Spinal cord (tissue), 10 donors: ENCODE data around the gene RPL28. TPM values are rescaled to one million over a fixed set of nuclear protein-coding genes. Genes with fewer than 3 reads are reported as not detected.
A peak's percentile ranks its signal among the peaks of the same experiment; 100 is the strongest.

Experiments
- DNase-seq, 6 donors: peaks; one replicate each; pipeline versions ENCODE4 v3.0.0 to v3.0.0-alpha.2; 2013 to 2015; ENCODE audit warnings: low spot score in 6 of 6, low read depth in 4 of 6
- H3K27ac ChIP-seq: one replicate; pipeline ENCODE4 v1.5.1; 2013; ENCODE audit warnings: low read depth, low read length, control low read depth
- H3K27me3 ChIP-seq: one replicate; pipeline ENCODE4 v1.6.1; 2013; ENCODE audit warnings: low read length; ENCODE audit not compliant: control insufficient read depth, insufficient read depth
- H3K36me3 ChIP-seq: one replicate; pipeline ENCODE4 v1.6.1; 2013; ENCODE audit warnings: low read length; ENCODE audit not compliant: control insufficient read depth, insufficient read depth
- H3K4me1 ChIP-seq: one replicate; pipeline ENCODE4 v1.6.1; 2013; ENCODE audit warnings: low read length; ENCODE audit not compliant: control insufficient read depth, insufficient read depth
- H3K4me3 ChIP-seq: one replicate; pipeline ENCODE4 v1.5.1; 2013; ENCODE audit warnings: low read depth, low read length, control low read depth
- H3K9me3 ChIP-seq: one replicate; pipeline ENCODE4 v1.6.1; 2013; ENCODE audit warnings: low read length; ENCODE audit not compliant: control insufficient read depth, insufficient read depth
- WGBS: methylation state at CpG from one replicate; pipeline ENCODE4 v1.1.5; 2013; ENCODE audit warnings: missing lambda C conversion rate; ENCODE audit not compliant: insufficient coverage; 5-methylcytosine and 5-hydroxymethylcytosine counted together
- long read RNA-seq, 4 donors: transcript quantifications; one replicate each; lab custom pipeline, GENCODE V29; 2026
- polyA plus RNA-seq, 2 donors: library from polyadenylated mRNA; unstranded; fragments of 120-200 nt; gene quantifications; one replicate each; pipeline ENCODE4 v1.2.1, GENCODE V29; 2013; ENCODE audit not compliant: insufficient read length in 2 of 2
- total RNA-seq, 2 donors: library from RNA; depleted of rRNA in 1 of 2; stranded (reverse); fragments of 120-200 nt in 1 of 2; fragments of >200 nt in 1 of 2; gene quantifications; one replicate each; pipeline versions ENCODE4 v1.2.3 to v1.2.4, GENCODE V29; 2013 to 2014
- donor health status: healthy.

The RPL28 gene
- 100 to 1,000 TPM; 135 to 417 TPM for total RNA-seq
- 1,000 to 10,000 TPM; 1,153 to 1,205 TPM for polyA plus RNA-seq
- long read RNA-seq, donor 1, full-length matches to known transcripts = 694 of 804 reads
- long read RNA-seq, donor 1, partial matches to known transcripts = 80 of 804 reads
- long read RNA-seq, donor 1, other reads (novel, unspliced or antisense) = 30 of 804 reads
- long read RNA-seq, donor 2, full-length matches to known transcripts = 305 of 338 reads
- long read RNA-seq, donor 2, partial matches to known transcripts = 24 of 338 reads
- long read RNA-seq, donor 2, other reads (novel, unspliced or antisense) = 9 of 338 reads
- long read RNA-seq, donor 3, full-length matches to known transcripts = 376 of 421 reads
- long read RNA-seq, donor 3, partial matches to known transcripts = 31 of 421 reads
- long read RNA-seq, donor 3, other reads (novel, unspliced or antisense) = 14 of 421 reads
- long read RNA-seq, donor 4, full-length matches to known transcripts = 1,100 of 1,268 reads
- long read RNA-seq, donor 4, partial matches to known transcripts = 130 of 1,268 reads
- long read RNA-seq, donor 4, other reads (novel, unspliced or antisense) = 38 of 1,268 reads

DNA sequence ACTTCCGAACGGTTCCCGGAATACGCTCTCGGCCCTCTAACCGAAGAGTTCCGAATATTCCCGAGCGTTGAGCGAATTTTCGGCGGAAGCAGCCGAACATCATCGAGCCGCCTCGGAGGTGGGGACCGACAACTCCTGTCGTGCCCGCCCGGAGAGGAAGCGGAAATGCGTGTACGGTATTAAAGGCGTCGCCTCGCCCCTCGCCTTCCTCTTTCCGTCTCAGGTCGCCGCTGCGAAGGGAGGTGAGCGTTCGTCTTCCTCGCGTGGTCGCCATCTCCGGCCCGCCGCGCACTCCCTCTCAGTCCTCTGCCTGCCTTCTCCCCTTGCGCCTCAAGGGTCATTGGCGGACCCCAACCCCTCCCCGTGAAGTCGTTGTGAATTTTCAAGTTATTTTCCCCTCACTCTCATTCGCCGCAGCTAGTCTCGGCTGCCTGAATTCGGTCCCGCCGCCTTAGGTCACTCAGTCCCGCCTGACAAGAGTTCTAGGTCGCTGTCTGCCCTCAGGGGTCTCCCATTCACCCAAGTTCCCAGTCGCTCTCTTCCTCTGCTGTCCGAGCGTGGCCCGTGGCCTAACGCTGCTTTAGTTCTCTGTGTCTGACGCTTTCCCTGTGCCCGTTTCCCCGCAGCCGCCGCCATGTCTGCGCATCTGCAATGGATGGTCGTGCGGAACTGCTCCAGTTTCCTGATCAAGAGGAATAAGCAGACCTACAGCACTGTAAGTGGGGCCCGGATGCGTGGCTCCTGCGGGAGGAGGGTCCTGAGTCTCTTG, at the start of gene RPL28:
Gene RPL28, plus strand, starts transcription at position 209 of the 769 bp plus-strand sequence. Its CDS starts 426 bp downstream, at position 635.
- Histone ChIP-seq H3K9me3 (no peaks in the 10 kb centered on the region), H3K27ac (peak within 1 kb of the TSS; percentile 94), H3K4me3 (peak within 1 kb of the TSS; percentile 96), H3K36me3 (peaks cover 44% of the 10 kb centered on the region), H3K27me3 (no peaks in the 10 kb centered on the region), H3K4me1 (peaks cover 59% of the 10 kb centered on the region)
- 0% methylated on average over 68 of the region's 68 CpGs for WGBS
- peak; percentile 99 to 100 (median 100) for DNase-seq

GRCh38 chr19:55336101-55336500, 49.6 kb upstream of the RPL28 start:
- no peak for DNase-seq
- WGBS = no CpG with 5 or more reads among the region's 7 CpGs
- Histone ChIP-seq H3K4me1 (peaks cover 23% of the 10 kb centered on the region), H3K4me3 (no peak overlapping the region), H3K27me3 (no peaks in the 10 kb centered on the region), H3K9me3 (no peaks in the 10 kb centered on the region), H3K36me3 (no peaks in the 10 kb centered on the region), H3K27ac (no peak overlapping the region)

GRCh38 chr19:55339105-55339888, 46.4 kb upstream of the RPL28 start, which contains the start of gene KMT5C:
TSS of gene KMT5C (plus strand) at chr19:55339876. CDS start at chr19:55341937, 2,061 bp downstream.
- peak within 1 kb of the TSS; percentile 97 for H3K27ac ChIP-seq
- peaks cover 28% of the 10 kb centered on the region for H3K36me3 ChIP-seq
- H3K4me3 ChIP-seq = peak within 1 kb of the TSS; percentile 68
- peaks cover 47% of the 10 kb centered on the region for H3K4me1 ChIP-seq
- peak; percentile 100 for DNase-seq
- H3K9me3 ChIP-seq = no peaks in the 10 kb centered on the region
- no peaks in the 10 kb centered on the region for H3K27me3 ChIP-seq
- WGBS = under 1% methylated on average over 58 of the region's 63 CpGs

GRCh38 chr19:55339889-55340783, 45.6 kb upstream of the RPL28 start:
- Histone ChIP-seq H3K27me3 (no peaks in the 10 kb centered on the region), H3K9me3 (no peaks in the 10 kb centered on the region), H3K4me1 (peaks cover 55% of the 10 kb centered on the region), H3K4me3 (peak overlapping the region; percentile 68), H3K27ac (peak overlapping the region; percentile 86), H3K36me3 (peaks cover 36% of the 10 kb centered on the region)
- no peak for DNase-seq
- WGBS = under 1% methylated on average over 33 of the region's 44 CpGs

- H3K4me3 ChIP-seq = peak overlapping the region; percentile 68
- peak in 2 of 6 donors; percentile 56 to 73 for DNase-seq
- H3K9me3 ChIP-seq = no peaks in the 10 kb centered on the region
- H3K27me3 ChIP-seq = no peaks in the 10 kb centered on the region
- H3K36me3 ChIP-seq = peaks cover 42% of the 10 kb centered on the region
- H3K27ac ChIP-seq = peak overlapping the region; percentile 86
- peaks cover 61% of the 10 kb centered on the region for H3K4me1 ChIP-seq
- WGBS = 0% methylated on average over 11 of the region's 24 CpGs
These were observed 45.0 kb upstream of the RPL28 start for GRCh38 chr19:55340784-55341147.

- peak in 2 of 6 donors; percentile 82 to 84 for DNase-seq
- no peaks in the 10 kb centered on the region for H3K9me3 ChIP-seq
- H3K4me1 ChIP-seq = peaks cover 63% of the 10 kb centered on the region
- H3K27ac ChIP-seq = peak overlapping the region; percentile 86
- peaks cover 46% of the 10 kb centered on the region for H3K36me3 ChIP-seq
- H3K27me3 ChIP-seq = no peaks in the 10 kb centered on the region
- WGBS = 0% methylated on average over 1 of the region's 15 CpGs
- H3K4me3 ChIP-seq = peak overlapping the region; percentile 68
These were observed 44.6 kb upstream of the RPL28 start for GRCh38 chr19:55341171-55341588.

DNA sequence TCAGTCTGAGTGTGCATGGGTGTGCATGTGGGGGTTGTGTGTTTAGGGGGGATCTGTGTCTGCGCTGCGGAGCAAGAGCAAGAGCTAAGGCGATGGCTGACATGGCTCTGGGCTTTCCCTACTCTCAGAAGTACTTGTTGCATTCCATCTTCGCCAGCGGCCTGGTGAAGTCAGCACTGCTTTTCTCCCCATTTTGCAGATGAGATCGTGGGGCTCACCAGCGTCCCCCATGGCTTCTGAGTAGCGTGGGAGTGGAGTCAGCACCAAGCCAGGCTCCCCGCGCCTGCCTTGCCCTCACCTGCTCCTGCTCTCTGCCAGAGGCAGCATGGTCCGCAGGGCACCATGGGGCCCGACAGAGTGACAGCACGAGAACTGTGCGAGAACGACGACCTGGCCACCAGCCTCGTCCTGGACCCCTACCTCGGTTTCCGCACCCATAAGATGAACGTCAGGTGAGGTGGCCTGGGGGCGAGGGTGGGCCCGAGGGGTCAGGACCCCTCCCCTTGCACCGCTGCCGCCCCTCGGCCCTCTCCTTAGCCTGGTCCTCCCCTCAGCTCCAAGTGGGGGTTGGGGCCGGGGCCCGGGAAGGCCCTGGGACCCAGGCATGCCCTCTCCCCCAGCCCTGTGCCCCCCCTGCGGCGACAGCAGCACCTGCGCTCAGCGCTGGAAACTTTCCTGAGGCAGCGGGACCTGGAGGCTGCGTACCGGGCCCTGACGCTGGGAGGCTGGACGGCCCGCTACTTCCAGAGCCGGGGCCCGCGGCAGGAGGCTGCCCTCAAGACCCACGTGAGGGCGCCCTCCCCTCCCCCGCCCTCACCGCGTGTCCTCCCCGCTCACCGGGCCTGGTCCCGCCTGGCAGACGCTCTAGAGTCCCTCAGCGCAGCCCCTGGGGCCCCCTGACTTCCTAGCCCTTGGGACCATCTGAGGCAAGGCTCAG, 43.9 kb upstream of the RPL28 start:
- H3K4me3 ChIP-seq = no peak overlapping the region
- H3K4me1 ChIP-seq = peaks cover 63% of the 10 kb centered on the region
- no peak overlapping the region for H3K27ac ChIP-seq

GRCh38 chr19:55344444-55344843, 41.3 kb upstream of the RPL28 start:
- peak in 2 of 6 donors; percentile 70 to 80 for DNase-seq

More for the DNA sequence above, 43.9 kb upstream of the RPL28 start:
- Histone ChIP-seq H3K36me3 (peaks cover 53% of the 10 kb centered on the region), H3K27me3 (no peaks in the 10 kb centered on the region), H3K9me3 (no peaks in the 10 kb centered on the region)
- WGBS = 78% methylated on average over 43 of the region's 50 CpGs
- DNase-seq = no peak

More at GRCh38 chr19:55344444-55344843, 41.3 kb upstream of the RPL28 start:
- peaks cover 76% of the 10 kb centered on the region for H3K36me3 ChIP-seq
- WGBS = 35% methylated on average over 9 of the region's 9 CpGs
- no peaks in the 10 kb centered on the region for H3K27me3 ChIP-seq
- peaks cover 63% of the 10 kb centered on the region for H3K4me1 ChIP-seq
- no peak overlapping the region for H3K27ac ChIP-seq
- no peaks in the 10 kb centered on the region for H3K9me3 ChIP-seq
- H3K4me3 ChIP-seq = no peak overlapping the region
